Measurements from ENCODE around the gene TMEM147.
"Not testable (repeated sequence)": the region's sequence is repeated elsewhere in the genome, so short reads cannot be mapped to it uniquely, and the experiment has no call there.

Gene TMEM147

GRCh38 chr19:35563207-35563829 is 17.9 kb downstream of the TMEM147 start, which contains the start of gene ATP4A:
Gene ATP4A, minus strand, starts transcription at chr19:35563658. Its CDS starts 29 bp downstream, at chr19:35563629.
- no peak for DNase-seq (ENCODE audit: low spot score)

GRCh38 chr19:35565016-35565856 is 19.8 kb downstream of the TMEM147 start:
- DNase-seq (ENCODE audit: low spot score): no peak

- no peak for DNase-seq (ENCODE audit: low spot score)
Observed at GRCh38 chr19:35566738-35567137, 21.3 kb downstream of the TMEM147 start.

- no peak for DNase-seq (ENCODE audit: low spot score)
Observed at GRCh38 chr19:35569281-35569781, 23.9 kb downstream of the TMEM147 start.

- DNase-seq (ENCODE audit: low spot score): no peak
Observed at GRCh38 chr19:35571406-35571965, 26.1 kb downstream of the TMEM147 start.

- DNase-seq (ENCODE audit: low spot score): no peak
Observed at GRCh38 chr19:35577918-35578317, 32.5 kb downstream of the TMEM147 start.

- no peak for DNase-seq (ENCODE audit: low spot score)
Observed at GRCh38 chr19:35578707-35579106, 33.3 kb downstream of the TMEM147 start.

- DNase-seq (ENCODE audit: low spot score): no peak
Observed at GRCh38 chr19:35582760-35583159, 37.3 kb downstream of the TMEM147 start.

GRCh38 chr19:35585848-35586247 is 40.4 kb downstream of the TMEM147 start, which contains the start of gene PMIS2:
Gene PMIS2, plus strand, starts transcription at chr19:35586173. Its CDS starts 87 bp downstream, at chr19:35586260.
- no peak for DNase-seq (ENCODE audit: low spot score)

- no peak for DNase-seq (ENCODE audit: low spot score)
Observed at GRCh38 chr19:35587321-35587720, 41.9 kb downstream of the TMEM147 start.

- DNase-seq (ENCODE audit: low spot score): no peak
Observed at GRCh38 chr19:35590875-35591274, 45.4 kb downstream of the TMEM147 start.

GRCh38 chr19:35592226-35592625 is 46.8 kb downstream of the TMEM147 start:
- no peak for DNase-seq (ENCODE audit: low spot score)

- DNase-seq (ENCODE audit: low spot score): not testable (repeated sequence)
Observed at GRCh38 chr19:35595026-35595425, 49.6 kb downstream of the TMEM147 start.

- DNase-seq (ENCODE audit: low spot score): no peak
Observed at GRCh38 chr19:35595928-35596327, 50.5 kb downstream of the TMEM147 start.

- no peak for DNase-seq (ENCODE audit: low spot score)
Observed at GRCh38 chr19:35596366-35596999, 51.1 kb downstream of the TMEM147 start.
